ENCODE data around the gene NOS1AP. TPM values are rescaled to one million over a fixed set of nuclear protein-coding genes. Genes with fewer than 3 reads are reported as not detected.

NOS1AP gene
- total and polyA plus RNA-seq, 2 experiments from 2014 or later: 5.8 to 6.6 TPM

- peaks cover 23% of the 10 kb centered on the region for H3K4me1 Mint-ChIP-seq
- DNase-seq (ENCODE audit: low spot score) (no peak), ATAC-seq (no peak)
- Histone ChIP-seq H3K4me1 (ENCODE audit: insufficient read depth) (peaks cover 6% of the 10 kb centered on the region; the same call in 1 of the 2 replicates), H2AFZ (no peak overlapping the region), H3K4me2 (no peak overlapping the region), H3K4me3 (no peak overlapping the region), H3F3A (replicated peaks; ENCODE audit: low read depth) (no peaks in the 10 kb centered on the region), H3K9me2 (ENCODE audit: insufficient read depth) (no peaks in the 10 kb centered on the region), H3K27ac (ENCODE audit: low read depth) (no peak overlapping the region), H3K27me3 (ENCODE audit: insufficient read depth) (no peaks in the 10 kb centered on the region), H4K20me1 (replicated peaks; ENCODE audit: insufficient read depth) (peaks cover 16% of the 10 kb centered on the region; the same call in 1 of the 2 replicates), H3K79me2 (replicated peaks; ENCODE audit: insufficient read depth) (peaks cover 23% of the 10 kb centered on the region), H3K36me3 (ENCODE audit: insufficient read depth) (no peaks in the 10 kb centered on the region)
- peaks cover 8% of the 10 kb centered on the region for H3K27me3 Mint-ChIP-seq (ENCODE audit: insufficient read depth, low read depth, poor library complexity)
- no peaks in the 10 kb centered on the region for H3K9me3 Mint-ChIP-seq
- peaks cover 10% of the 10 kb centered on the region for H3K36me3 Mint-ChIP-seq (ENCODE audit: low read depth)
- TF ChIP-seq JUNB (IDR thresholded peaks at IDR 0.05; ENCODE audit: unreplicated experiment) (no peak), ZNF331 (CRISPR knock-in tag; IDR thresholded peaks at IDR 0.05; ENCODE audit: low read depth) (no peak), NANOG (IDR thresholded peaks at IDR 0.05; ENCODE audit: borderline replicate concordance) (no peak), EZH2 (IDR thresholded peaks at IDR 0.05; ENCODE audit: low read depth, unreplicated experiment) (no peak), POLR2AphosphoS5 (IDR thresholded peaks at IDR 0.05; ENCODE audit: low read depth) (no peak), ZNF114 (CRISPR knock-in tag; IDR thresholded peaks at IDR 0.05) (no peak), CREB1 (CRISPR knock-in tag; IDR thresholded peaks at IDR 0.05; ENCODE audit: low read depth) (no peak), EZH2phosphoT487 (IDR thresholded peaks at IDR 0.05; ENCODE audit: unreplicated experiment) (no peak), STAT1 (IDR thresholded peaks at IDR 0.05; ENCODE audit: unreplicated experiment) (no peak), REST (IDR thresholded peaks at IDR 0.05; ENCODE audit: unreplicated experiment) (no peak)
- TF ChIP-seq, protein P1, sequence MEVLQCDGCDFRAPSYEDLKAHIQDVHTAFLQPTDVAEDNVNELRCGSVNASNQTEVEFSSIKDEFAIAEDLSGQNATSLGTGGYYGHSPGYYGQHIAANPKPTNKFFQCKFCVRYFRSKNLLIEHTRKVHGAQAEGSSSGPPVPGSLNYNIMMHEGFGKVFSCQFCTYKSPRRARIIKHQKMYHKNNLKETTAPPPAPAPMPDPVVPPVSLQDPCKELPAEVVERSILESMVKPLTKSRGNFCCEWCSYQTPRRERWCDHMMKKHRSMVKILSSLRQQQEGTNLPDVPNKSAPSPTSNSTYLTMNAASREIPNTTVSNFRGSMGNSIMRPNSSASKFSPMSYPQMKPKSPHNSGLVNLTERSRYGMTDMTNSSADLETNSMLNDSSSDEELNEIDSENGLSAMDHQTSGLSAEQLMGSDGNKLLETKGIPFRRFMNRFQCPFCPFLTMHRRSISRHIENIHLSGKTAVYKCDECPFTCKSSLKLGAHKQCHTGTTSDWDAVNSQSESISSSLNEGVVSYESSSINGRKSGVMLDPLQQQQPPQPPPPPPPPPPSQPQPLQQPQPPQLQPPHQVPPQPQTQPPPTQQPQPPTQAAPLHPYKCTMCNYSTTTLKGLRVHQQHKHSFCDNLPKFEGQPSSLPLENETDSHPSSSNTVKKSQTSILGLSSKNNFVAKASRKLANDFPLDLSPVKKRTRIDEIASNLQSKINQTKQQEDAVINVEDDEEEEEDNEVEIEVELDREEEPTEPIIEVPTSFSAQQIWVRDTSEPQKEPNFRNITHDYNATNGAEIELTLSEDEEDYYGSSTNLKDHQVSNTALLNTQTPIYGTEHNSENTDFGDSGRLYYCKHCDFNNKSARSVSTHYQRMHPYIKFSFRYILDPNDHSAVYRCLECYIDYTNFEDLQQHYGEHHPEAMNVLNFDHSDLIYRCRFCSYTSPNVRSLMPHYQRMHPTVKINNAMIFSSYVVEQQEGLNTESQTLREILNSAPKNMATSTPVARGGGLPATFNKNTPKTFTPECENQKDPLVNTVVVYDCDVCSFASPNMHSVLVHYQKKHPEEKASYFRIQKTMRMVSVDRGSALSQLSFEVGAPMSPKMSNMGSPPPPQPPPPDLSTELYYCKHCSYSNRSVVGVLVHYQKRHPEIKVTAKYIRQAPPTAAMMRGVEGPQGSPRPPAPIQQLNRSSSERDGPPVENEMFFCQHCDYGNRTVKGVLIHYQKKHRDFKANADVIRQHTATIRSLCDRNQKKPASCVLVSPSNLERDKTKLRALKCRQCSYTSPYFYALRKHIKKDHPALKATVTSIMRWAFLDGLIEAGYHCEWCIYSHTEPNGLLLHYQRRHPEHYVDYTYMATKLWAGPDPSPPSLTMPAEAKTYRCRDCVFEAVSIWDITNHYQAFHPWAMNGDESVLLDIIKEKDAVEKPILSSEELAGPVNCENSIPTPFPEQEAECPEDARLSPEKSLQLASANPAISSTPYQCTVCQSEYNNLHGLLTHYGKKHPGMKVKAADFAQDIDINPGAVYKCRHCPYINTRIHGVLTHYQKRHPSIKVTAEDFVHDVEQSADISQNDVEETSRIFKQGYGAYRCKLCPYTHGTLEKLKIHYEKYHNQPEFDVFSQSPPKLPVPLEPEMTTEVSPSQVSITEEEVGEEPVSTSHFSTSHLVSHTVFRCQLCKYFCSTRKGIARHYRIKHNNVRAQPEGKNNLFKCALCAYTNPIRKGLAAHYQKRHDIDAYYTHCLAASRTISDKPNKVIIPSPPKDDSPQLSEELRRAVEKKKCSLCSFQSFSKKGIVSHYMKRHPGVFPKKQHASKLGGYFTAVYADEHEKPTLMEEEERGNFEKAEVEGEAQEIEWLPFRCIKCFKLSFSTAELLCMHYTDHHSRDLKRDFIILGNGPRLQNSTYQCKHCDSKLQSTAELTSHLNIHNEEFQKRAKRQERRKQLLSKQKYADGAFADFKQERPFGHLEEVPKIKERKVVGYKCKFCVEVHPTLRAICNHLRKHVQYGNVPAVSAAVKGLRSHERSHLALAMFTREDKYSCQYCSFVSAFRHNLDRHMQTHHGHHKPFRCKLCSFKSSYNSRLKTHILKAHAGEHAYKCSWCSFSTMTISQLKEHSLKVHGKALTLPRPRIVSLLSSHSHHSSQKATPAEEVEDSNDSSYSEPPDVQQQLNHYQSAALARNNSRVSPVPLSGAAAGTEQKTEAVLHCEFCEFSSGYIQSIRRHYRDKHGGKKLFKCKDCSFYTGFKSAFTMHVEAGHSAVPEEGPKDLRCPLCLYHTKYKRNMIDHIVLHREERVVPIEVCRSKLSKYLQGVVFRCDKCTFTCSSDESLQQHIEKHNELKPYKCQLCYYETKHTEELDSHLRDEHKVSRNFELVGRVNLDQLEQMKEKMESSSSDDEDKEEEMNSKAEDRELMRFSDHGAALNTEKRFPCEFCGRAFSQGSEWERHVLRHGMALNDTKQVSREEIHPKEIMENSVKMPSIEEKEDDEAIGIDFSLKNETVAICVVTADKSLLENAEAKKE (CRISPR knock-in tag; IDR thresholded peaks at IDR 0.05): no peak
- TF ChIP-seq, protein P2, sequence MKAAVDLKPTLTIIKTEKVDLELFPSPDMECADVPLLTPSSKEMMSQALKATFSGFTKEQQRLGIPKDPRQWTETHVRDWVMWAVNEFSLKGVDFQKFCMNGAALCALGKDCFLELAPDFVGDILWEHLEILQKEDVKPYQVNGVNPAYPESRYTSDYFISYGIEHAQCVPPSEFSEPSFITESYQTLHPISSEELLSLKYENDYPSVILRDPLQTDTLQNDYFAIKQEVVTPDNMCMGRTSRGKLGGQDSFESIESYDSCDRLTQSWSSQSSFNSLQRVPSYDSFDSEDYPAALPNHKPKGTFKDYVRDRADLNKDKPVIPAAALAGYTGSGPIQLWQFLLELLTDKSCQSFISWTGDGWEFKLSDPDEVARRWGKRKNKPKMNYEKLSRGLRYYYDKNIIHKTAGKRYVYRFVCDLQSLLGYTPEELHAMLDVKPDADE (IDR thresholded peaks at IDR 0.05): no peak
- TF ChIP-seq, protein P3, sequence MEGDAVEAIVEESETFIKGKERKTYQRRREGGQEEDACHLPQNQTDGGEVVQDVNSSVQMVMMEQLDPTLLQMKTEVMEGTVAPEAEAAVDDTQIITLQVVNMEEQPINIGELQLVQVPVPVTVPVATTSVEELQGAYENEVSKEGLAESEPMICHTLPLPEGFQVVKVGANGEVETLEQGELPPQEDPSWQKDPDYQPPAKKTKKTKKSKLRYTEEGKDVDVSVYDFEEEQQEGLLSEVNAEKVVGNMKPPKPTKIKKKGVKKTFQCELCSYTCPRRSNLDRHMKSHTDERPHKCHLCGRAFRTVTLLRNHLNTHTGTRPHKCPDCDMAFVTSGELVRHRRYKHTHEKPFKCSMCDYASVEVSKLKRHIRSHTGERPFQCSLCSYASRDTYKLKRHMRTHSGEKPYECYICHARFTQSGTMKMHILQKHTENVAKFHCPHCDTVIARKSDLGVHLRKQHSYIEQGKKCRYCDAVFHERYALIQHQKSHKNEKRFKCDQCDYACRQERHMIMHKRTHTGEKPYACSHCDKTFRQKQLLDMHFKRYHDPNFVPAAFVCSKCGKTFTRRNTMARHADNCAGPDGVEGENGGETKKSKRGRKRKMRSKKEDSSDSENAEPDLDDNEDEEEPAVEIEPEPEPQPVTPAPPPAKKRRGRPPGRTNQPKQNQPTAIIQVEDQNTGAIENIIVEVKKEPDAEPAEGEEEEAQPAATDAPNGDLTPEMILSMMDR (conservative IDR thresholded peaks at IDR 0.05; ENCODE audit: low read depth in 2 of 2): no peak
- no peak overlapping the region for H3K4me3 Mint-ChIP-seq
- no peak overlapping the region for H3K27ac Mint-ChIP-seq
These were observed 92.5 kb downstream of the NOS1AP start for GRCh38 chr1:162161916-162162550.
